GM21360 (cell line): ENCODE results near the gene RTTN.
"Not testable (repeated sequence)": the region's sequence is repeated elsewhere in the genome, so short reads cannot be mapped to it uniquely, and the experiment has no call there.

Experiments
- ATAC-seq: cut with Tn5 transposase; IDR thresholded peaks from one replicate; pipeline ENCODE4 v1.9.1; 2021; ENCODE audit warnings: mild to moderate bottlenecking, moderate library complexity; ENCODE audit not compliant: unreplicated experiment

Gene RTTN

DNA sequence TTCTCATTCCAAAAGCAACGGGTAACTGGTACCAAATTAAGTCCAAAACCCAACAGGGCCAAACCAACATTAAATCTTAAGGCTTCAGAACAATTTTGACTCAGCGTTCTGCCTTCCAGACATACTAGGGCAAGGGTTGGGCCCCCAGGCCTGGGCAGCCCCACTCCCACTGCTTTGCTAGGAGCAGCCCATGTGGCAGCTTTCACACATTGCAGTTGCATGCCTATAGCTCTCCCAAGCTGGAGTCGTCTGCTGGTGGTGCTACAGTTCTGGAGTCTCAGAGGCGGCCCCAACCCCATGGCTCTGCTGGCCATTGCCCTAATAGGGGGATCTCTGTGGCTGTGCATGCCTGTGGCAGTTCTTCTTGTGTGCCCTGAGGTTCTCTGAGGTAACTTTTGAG lies 220.2 kb downstream of the RTTN start:
- no peak for ATAC-seq

DNA sequence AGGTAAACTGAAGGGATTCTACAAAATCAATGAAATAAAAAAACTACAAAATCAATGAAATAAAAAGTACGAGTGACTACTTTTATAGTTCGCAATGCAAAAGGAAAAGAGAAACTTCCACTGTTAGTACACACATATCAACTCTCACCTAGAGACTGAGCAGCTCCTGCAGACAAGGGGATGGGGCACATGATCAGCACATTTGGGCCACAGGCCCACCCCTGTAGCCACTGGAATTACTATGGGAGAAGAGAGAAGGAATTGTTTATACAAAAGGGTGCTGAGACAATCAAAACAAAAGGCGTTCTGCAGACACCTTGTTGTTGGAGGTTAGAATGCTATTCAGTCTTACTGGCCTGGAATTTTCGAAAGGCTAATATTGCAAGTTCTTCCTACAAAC lies 223.1 kb downstream of the RTTN start:
- no peak for ATAC-seq

DNA sequence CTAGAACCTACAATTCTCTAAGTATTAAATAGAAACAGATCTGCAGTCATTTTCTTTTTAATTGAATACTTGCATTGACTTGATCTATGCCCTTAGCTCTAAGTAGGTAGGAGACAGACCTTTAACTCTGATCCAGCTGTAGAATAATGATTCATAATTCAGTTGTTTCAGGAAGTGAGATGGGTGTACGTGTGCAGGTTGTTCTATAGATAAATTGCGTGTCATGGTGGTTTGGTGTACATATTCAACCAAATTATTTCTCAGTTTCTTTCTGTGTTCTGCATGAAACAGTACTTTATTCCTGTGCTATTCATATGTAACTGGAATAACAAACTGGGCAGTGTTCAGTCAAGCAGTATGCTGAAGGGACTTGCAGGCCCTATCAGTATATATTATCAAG lies 223.5 kb downstream of the RTTN start:
- ATAC-seq, result peak; percentile 40

DNA sequence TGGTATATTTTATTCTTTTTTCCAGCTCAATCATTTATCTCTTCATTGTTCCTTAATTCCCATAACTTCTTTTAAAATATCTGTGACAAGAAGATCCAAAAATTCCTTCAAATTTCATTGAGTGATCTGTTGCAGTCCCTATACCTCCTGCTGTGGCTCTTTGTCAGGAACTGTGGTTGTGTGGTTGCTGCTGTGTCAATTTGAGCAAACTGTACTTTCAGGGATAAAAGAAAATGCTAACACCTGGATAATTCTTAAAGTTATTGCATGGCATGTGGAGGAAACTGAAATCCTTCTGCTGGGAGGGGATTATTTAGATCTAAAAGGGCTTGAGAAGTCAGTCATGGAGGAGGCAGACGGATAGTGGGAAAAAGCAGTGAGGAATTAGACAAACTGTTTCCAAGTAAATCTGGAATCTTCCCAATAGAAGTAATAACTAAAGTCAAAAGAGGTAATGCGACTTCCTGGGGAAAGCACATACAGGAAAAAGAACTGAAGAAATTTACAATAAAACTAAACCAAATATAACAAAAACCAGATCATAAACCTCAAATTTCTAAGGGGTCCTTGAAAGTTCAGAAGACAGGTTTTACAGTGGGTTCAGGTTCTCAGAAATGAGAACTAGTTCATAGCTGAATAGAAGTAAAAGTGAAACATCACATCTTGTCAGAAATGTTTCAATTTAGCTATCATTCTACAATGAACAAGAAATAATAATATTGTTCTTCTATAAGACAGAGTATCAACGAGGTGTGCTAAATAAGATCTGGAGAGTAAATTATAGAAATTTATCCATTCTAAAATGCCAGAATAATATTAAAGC lies 224.3 kb downstream of the RTTN start:
- ATAC-seq, result no peak

DNA sequence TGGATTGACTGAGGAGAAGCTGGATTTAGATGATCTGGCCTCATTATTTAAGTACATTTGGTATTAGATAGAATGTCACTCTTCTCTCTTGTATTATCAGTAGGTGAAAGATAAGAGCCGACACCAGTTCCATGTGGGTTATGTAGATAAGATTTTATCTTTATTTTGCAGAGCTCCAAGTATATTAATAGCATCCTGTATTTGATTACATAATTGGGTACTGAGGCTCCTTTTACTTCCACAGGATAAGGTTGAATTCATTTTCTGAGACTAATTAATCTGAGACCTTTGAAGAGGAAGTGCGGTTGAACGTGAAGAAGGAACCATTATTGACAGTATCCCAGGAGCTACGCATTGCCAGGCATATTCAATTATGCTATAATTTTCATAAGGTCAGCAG lies 225.0 kb downstream of the RTTN start:
- no peak for ATAC-seq

DNA sequence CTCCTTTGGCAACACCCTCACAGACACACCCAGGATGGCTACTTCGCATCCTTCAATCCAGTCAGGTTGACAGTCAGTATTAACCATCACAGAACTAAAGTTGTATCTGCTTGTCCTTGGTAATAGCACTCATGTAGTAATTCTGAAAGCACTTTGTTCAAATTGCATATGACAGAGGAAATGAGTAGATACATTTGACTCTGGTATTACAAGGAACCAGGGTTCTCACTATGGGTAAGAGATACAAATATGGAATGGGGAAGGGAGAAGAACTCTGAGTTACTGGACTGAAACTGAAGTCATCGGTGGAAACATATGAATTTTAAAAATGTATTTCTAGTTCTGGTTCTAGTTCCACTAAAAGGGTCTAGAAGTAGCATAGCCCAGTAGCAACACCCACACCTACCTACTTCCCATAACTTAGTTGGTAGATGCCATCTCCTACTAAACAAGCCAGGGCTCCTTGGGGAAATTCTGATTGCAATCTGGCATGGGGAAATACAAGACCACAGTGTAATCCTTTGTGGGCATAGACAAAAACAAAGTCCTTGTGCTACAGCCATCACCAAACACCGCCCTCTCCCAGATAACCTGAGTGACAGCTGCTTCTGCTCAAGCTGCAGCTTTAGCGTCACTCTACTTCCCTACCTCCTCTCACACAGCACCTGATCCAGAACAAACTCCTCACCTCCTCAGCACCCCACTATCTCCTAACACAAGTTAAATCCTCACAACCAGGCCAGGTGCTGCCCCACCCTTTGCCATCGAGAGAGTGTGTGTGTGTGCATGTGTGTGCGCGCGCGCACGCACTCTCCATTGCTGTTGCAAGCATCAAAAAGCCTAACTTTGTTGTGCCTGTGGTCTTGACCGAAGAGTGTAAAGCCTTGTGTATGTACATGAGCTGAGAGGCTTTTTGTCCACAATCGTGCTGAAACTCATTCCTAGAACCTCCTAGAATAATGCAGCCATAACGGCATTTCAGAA lies 226.5 kb downstream of the RTTN start:
- peak; percentile 83 for ATAC-seq

DNA sequence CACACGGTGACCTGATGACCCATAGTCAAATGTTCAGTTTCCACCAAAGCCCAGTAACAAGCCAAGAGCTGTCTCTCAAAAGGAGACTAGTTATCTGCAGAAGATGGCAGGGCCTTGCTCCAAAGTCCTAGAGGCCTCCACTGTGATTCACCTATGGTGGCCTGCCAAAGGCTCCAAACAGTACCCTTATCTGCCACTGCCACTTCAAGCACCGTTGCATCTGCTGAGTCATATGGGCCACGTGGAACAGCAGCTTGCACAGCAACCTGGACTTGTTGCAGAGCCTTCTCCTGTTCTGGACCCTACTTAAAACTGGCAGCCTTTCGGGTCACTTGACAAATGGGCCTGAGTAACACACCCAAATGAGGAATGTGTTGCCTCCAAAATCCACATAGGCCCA lies 230.2 kb downstream of the RTTN start:
- not testable (repeated sequence) for ATAC-seq

DNA sequence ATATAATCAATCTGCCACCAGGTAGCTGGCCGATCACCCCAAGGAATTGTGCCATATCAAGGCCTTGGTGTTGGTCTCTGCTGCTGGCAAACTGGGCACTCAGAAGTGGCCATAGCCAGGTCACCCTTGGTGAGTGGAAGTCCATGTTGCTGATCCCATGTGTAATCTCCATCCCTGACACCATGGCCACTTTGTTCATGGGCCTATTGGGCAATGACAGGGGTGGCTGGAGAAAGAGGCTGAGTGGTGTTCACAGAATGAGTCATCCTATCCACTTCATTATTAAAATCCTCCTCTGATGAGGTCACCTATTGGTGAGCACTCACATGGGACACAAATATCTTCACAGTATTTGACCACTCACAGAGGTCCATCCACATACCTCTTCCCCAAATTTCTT lies 231.1 kb downstream of the RTTN start:
- no peak for ATAC-seq

DNA sequence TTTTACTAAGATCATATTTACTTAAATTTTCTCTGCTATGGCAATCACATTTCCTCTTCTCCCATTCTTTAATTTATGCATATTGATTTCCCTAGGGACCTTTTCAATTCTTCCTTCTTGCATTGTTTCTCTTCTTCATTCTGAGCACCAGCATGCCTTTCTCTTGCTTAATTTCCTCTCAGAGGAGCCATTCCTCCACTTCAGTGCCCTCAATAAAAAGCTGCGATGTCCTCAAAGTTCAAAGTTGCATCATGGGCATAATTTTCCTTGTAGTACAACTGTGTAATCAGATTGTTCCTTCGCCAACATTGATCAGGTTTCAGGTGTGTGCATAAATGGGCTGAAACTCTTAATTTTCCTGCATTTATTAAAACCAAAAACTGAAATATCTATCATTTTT lies 236.0 kb downstream of the RTTN start:
- ATAC-seq, result no peak

DNA sequence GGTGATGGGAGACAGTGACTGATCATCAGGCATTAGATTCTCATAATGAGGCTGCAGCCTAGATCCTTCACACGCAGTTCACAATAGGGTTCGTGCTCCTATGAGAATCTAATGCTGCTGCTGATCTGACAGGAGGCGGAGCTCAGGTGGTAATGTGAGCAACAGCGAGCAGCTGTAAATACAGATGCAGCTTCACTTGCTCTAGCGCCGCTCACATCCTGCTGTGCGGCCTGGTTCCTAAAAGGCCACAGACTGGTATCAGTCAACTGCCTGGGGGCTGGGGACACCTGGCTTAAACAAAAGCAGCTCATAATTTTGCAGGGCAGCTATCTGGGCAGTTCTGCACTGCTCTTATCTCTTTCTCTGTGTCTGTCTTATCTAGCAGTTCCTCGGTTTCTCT lies 237.4 kb downstream of the RTTN start:
- ATAC-seq, result peak; percentile 93

DNA sequence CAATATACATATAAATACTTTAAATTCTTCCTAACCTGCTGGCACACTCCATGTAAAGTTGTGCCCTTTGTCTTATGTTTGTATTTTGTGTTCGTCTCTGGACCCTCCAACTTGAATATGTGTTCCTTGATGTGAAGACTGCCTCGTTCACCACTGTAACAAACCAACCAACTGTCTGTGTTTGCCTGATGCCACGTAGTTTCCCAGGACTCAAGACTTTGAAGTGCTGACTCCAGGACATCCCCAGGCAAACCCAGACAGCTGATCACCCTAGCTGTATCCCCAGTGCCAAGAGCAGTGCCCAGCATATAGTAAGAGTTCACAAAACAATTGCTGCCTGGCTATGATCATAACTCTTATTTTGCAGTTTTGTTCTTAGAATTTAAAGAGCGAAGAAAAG lies 242.3 kb downstream of the RTTN start:
- no peak for ATAC-seq

DNA sequence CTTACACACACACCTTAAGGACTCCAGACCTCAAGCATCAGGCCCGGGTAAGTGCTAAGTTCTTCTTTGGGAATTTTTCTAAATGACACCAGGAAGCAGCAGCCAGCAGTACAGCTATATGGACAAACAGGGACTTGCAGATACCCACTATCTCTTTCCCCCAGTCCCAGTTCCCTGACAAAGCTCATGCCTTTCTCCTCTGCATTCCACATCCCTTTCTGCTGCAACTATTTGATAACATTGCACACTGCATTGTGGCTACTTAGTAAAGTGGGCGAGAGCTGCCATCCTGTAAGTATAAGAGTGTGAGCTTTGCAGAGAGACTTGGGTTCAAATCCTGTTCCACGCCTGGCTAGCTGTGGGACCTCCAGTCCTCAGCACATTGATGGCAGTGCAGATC lies 243.8 kb downstream of the RTTN start:
- ATAC-seq, result no peak

DNA sequence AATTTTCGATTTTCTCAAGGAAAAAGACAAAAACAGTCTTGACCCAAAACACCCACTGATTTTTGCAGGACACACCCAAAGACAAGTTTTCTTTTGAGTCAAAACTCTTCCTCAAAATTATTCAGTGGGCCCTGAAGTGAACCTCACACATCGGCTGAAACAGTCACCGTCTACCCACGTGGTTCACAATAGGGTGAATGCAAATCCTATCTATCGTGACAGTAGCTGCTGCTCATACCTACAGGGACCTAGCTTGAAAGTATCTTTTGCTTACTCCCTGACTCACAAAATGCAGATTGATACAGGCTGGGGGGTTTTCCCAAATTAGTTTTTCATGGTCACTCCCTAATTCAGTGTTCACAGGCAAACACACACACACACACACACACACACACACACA lies 247.1 kb downstream of the RTTN start:
- peak; percentile 57 for ATAC-seq

DNA sequence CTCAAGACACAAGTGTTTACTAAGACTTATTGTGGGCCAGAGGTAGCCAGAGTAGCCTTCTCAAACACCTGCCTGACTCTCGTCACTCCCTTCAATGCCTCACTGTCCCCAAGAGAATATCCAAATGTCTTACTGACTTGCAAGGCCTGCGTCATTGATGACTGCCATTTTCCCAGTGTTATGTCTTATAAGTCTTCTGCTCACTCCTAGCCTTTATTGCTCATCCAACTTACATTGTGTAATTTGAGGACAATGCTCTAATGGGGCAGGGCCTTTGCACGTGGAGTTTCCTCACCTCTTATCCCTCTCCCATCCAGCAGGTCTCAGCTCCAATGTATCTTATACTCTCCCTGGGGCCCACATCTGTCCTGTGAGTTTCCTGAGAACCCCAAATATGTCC lies 247.7 kb downstream of the RTTN start:
- no peak for ATAC-seq

DNA sequence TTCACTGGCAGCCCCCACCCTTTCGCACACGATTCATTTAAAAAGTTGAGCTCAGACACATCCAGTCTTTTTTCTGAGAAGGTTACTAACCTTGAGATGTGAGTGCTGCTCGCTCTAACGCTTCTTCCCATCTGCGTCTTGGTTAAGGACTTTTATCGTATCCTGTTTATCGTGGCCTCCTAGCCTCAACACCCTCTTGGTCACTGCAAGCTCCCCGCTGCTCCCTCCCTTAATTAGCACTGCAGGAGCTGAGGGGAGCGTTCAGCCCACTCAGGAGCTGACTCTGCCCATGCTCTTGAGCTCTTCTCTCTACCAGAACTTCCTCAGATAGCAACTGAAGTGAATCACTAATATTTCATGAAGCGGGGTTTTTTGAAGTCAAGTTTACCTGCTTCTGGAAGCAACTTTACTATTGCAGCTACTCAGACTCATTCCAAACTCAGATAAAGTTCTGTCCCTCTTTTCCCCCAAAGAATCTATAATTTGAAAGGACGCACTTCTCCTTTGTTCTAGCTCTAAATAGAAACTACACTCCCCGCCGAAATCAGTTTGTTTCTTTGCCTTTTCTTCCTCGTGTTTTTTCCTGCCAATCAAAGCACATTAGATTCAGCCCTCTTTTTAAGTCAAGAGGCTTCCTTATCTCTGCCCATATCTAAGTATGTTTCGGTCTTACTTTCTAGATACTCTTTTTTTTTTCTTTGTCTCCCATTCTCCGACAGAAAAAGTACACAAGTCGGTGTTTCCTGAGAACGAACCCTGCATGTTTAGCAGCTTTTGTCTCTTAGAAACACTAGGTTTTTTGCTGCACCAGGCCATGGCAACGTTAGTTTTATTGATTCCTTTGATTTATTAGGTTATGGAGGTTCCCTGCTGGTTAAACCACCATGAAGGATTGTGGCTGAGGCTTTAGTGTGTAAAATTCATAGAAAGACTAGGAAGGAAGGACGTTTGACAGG lies 248.5 kb downstream of the RTTN start:
- ATAC-seq, result no peak

DNA sequence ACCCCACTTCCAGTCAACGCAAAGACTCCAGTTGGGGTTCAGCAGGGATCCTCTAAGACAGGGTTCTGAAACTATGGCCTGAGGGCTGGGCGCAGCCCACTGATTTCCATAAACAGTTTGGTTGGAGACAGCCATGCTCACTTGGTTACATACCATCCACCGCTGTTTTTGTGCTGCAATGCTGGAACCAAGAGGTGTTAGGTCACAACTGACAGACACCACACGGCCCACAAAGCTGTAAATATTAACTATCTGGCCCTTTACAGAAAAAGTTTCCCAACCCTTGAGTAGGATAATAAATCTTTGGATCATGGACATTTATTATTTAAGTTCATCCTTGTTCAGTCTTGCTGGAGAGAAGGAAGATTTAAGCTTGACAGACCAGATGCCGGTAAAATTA lies 249.4 kb downstream of the RTTN start:
- no peak for ATAC-seq

DNA sequence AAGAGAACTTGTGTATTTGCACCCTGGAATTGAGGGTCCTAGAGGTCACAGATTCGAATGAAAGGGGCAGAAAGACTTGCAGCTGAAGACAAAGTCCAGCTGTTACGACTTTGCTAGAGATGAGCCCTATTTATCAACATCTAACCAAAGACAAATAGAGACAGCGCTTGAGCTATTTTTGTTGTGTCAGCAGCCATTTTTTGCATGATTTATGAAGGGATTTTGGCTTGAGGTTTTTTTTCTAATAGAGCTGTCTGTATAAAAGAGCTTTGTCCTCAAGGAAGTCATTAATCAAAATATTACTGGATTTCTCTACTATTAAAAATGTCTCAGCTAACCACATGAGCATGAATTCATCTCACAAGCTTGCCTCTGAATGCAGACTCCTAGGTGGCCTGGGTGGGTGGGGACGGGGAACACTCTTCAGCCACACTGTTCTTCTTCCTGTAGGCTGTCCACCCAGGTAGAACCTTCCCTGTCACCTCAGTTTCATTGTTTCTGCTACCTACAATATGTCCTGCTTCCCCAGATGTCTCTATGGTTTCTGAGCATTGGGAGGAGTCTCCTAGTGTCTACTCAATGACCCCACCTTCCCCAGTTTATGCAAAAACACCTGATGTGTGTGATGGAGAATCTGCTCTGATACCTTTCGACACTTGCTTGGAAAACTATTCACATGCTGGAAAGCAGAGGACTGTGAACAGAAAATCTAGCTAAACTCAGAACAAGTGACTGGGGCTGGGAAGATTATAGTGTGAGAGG lies 250.6 kb downstream of the RTTN start:
- no peak for ATAC-seq

DNA sequence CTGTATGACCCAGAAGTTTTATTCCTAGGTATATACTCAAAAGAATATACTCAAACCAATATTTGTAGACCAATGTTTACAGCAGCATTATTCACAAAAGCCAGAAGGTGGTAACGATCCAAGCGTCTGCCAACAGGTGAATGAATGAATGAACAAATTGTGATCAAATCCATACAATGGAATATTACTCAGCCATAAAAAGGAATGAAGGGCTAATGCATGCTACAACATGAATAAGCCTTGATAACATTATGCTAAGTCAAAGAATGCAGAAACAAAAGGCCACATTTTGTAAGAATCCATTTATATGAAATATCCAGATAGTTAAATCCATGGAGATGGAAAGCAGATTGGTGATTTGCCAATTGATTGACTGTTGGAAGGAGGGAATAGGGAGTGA lies 252.3 kb downstream of the RTTN start:
- ATAC-seq, result no peak
